Measurements from ENCODE around the gene POMGNT2.

The POMGNT2 gene

DNA sequence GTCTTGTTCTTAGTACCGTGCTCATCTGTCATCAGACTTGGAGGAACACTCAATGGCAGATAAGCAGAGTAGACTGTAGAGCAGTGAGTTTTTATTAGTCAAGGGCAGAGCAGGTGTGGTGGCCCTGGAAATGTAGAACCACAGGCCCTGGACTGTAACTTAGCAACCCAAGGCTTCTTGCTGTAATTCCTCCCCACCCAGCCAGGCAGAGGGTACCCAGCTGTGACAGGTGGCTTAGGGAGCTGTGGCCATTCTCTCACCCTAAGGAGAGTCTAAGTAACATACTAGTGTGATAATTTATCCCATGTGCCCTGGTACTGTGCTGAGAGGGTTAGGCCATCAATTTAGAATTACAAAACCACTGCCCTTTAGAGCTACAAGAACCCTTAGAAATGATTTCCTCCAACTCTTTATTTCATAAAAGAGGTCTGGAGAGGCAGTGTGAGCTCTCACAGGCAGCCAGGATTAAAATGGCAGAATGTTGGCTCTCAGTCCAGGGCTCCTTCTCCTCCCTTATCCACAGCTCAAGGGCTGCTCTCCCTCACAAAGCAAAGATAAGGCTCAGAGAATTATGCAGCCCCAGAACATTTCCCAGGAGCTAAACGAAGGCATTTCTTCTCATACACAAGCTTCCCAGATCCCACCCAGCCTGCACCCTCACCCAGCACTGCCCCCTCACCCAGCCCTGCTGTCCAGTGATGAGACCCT is 3.0 kb downstream of the POMGNT2 start:
- no peak for DNase-seq

DNA sequence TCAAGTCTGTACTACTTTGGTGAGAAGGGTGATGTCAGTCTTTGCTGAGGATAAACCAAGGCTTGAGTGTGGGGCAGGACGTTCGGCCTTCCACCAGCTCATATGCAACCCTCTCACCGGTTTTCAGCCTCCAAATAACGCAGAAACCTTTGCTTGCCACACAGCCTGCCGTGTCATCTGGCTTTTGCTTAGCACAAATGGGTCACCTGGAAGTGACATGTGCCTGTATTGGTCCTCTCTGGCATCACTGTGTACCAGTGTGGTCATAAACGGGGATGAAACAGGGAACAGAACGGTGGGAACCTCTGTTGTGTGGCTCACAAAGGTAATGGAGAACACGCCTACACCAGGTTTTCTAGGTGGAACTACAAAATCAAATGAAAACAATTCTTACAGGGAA is 7.1 kb downstream of the POMGNT2 start:
- no peak for DNase-seq

DNA sequence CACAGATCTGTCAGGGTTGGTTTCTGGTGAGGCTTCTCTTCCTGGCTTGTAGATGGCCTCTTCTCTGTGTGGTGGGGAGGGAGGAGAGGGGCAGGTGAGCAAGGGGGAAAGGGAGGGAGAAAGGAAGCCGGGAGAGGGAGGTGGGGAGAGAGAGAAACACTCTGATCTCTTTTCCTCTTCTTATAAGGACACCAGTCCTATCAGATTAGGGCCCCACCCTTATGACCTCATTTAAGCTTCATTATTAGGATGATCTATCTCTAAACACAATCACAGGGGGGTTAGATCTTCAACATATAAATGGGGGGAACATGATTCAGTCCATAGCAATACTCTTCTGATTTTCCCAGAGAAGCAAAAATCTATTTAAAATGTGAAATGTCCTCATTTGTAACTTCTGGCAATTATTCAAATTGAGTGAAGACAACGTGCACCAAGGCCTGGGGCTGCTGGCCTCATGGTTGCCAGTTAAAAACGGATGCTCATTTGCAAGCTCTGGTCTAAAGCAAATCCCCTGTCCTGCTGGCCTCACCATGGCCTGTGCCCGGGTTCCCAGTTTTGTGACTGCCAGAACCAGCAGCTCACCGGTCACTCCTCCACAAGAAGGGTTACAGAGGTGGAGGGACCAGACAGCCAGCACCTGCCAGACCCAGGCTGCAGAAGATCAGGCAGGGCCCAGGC is 8.3 kb downstream of the POMGNT2 start:
- DNase-seq = no peak

DNA sequence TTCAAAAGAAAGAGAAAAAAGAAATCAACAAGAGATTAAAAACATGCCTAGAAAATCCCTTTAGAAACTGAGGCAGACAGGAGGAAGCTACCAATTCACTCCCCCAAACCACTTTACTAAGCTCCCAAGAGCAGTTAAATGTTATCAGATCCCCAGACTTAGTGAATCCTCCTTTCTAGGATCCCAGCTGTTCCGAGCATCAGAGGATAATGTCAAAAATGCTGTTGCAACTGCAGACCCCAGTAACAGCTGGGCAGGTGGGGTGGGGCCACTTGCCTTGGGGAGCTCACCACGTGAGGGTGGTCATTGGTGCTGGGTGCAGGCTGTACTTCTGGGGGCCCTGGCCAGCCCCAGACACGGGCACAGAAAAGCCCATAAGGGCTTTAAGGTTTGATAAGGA is 9.1 kb downstream of the POMGNT2 start:
- DNase-seq = no peak

DNA sequence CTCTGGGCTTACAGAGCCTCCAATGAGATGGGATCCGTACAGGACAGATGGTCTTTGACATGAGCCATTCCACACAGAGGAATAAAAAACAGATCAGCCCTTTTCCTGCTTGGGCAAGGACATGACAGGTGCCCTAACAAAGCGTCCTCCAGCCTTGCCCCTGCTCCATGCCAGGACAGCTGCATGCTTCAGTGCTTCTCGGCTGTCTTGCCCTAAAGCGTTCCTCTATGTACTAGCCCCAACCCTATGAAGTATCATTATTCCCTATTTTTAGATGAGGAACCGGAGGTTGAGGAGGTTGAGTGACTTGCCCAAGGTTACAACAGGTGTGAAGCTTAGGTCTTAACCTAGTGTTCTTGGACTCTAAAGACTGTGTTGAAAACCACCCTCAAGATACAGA is 10.5 kb downstream of the POMGNT2 start:
- DNase-seq = no peak

DNA sequence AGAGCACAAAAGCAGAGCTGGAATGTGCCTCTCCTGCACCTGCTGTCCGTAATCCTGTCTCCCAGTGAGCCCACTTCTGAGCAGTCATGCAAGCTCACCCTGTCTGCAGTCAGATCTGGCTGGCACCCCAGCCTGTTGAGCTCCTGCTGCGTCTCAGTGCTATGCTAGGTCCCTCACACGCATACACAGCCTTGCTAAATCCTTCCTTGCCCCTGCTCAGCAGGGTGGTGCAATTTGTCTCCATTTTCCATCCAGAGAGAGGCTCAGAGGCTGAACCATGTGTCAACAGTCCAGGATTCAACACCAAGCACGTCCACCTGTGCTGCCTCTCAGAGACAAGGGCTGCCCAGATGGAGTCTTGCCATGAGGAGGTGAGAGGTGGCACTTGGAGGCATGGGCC is 11.0 kb downstream of the POMGNT2 start:
- DNase-seq = no peak

DNA sequence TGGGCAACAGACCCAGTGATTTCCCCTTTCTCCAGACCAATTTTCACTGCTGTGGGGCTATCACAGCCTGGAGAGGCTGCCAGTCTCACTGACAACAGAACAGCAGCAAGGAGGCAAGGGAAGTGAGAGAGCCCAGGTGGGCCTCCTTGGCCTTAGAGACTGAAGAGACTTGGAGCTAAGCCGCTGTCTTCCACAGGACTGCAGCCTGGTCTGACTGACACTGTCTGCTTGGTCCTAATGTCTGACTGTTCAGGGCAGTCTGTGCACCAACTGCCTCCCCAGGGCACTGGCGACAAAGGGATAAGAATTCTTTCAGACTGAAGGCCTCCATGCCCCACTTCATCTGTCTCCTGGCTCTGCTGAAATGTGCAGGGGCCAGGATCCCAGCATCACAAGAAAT is 11.5 kb downstream of the POMGNT2 start:
- DNase-seq = no peak

DNA sequence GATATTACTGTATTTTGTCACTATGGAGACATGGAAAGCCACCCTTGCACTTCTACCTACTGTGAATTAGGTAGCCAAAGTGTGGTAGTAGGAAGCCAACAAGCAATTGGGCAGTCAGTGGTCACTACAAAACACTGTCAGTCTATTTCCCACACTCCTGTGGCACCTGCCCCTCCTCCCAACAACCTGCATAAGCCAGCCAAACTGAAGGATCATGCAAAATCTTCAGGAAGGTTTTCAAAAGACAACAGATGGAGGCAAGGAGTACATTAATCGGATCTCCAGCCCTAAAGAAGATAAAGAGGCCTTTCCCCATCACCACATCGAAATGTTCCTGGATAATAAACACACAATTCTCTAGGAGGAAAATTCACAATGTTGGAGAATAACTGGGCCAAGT is 11.9 kb downstream of the POMGNT2 start:
- no peak for DNase-seq

DNA sequence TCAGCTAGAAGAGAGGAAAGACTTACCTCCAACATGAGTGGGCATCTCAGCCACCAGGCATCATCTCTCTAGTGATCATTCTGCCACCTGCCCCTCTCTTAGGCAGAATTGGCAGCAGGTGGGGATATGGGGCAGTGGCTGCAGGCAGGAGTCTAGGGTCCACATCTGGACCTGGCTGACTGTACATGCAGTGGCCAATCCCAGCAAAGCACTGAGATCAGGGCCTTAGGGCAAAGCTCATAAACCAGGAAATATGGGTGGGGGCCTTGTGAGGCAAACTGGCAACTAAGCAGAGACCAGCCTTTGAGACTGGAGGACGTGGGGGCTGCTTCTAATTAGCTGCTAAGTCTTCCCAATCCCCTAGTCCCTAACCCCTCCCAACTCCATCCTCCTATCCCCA is 12.9 kb downstream of the POMGNT2 start:
- DNase-seq = no peak

DNA sequence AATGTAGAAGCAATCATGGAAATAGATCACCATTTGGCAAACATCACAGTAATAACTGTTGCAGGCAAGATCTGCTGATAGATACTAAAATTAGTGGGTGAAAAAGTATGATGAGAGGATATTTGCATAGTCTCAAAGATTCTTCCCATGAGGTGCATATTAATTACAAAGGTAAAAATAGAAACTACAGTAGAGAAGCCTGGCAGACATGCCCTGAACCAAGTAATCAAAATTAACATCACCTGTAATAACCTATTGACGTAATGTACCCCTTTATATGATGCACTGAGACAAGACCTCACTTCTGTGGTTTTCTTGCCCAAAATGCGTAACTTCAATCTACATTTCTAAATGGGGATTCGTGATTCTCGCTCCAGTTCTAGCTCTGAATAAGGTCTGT is 14.4 kb downstream of the POMGNT2 start:
- DNase-seq = no peak

DNA sequence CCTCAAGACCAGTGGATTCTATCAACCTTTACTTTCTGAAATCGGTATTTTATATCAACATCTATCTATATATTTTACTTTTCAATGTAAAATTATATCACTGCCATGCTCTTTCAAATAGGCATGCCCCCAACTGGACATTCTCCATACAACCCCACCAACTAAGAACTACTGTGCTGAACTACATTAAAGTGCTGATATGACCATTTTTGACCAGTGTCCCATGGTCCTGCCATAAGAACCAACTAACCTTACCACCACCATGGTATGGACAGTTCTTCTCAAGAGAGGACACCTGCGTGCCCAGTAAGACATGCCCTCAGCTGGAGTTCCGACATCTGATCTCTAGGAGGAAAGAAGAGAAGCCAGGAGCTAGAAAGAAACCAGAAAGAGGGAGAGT is 15.6 kb downstream of the POMGNT2 start:
- DNase-seq = no peak

DNA sequence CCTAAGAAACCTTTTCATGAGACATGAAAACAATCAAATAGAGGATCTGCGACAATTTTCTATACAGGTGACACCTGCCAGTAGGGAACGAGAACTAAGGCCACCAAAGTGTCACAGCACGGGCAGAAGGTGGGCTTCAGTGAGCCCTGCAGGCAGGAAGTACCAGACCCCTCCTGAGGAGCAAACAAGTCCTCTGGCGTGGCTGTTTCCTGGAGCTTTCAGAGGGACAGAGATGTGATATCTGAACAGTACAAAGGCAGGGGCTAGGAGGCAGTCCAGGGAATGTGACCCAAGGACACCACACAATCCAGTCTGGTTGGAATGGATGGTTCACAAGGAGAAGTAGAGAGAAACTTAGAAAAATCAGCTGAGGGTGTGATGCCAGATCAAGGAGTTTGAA is 16.8 kb downstream of the POMGNT2 start:
- DNase-seq = no peak

DNA sequence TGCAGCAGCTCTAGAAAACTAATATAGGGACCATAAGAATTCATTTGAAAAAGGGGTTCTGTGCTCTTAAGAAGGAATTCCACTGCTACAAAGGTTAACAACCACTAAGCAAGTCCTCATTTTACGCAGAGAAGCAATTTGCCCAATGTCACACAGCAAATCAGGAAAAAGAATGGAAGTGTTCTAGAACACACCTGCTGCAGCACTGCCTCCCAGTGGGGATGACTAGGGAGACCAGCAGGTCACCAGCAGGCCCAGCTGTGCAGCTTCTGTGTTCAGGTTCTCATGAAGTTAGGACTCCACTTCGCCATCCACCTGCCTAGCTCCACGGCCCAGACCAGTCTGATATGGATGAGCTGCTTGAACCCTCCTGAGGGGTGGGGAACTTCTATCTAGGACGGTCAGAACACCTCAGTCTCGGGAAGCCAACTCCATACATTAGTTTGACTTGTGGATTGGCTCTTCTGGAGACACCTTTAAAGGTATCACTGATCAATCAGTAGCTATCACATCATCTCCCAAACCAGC is 18.6 kb downstream of the POMGNT2 start:
- no peak for DNase-seq

DNA sequence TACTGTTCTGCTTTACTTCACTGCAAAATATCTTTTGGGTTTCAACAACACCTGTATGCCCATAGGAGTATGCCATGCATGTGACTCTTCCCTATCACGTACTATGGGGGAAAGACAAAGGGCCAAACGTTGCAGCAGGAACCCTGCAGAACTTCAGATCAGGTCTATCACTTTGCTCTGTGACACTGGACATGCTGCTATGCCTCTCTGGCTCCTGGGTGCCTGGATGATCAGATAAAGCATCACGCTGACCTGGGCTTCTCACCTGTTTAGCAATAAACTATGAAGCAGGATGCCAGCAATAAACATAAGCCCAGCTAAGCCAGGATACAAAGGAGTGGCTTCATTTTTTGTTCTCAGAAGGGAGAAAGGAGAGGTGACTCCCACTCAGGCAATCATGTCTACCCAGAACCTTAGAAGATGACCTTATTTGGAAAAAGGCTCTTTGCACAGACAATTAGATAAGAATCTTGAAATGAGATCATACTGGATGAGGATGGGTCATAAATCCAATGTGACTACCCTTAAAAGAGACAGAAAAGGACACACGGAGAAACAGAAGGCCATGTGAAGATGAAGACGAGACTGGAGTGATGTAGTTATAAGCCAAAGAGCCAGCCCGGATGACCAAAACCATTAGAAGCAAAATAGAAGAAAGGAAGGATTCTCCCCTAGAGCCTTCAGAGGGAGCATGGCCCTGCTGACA is 19.3 kb downstream of the POMGNT2 start:
- DNase-seq = no peak

DNA sequence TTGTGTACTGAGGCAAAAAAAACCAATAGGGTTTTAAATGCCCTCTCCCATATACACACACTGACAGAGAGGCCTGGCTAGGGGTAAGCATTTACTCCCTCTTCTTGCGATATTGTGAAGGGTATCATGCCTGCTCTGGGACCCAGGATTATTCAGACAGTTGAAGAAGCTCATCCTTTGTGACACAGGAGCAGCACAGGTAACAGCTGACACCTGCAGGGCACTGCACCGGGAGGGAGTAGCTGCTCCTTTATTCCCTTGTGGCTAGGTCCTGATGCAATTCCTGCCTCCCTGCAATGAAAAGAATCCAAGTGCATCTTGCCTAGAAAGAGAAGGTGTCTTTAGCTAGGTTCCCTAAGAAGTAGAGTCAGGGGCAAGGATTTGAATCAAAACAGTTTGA is 23.4 kb downstream of the POMGNT2 start:
- no peak for DNase-seq

DNA sequence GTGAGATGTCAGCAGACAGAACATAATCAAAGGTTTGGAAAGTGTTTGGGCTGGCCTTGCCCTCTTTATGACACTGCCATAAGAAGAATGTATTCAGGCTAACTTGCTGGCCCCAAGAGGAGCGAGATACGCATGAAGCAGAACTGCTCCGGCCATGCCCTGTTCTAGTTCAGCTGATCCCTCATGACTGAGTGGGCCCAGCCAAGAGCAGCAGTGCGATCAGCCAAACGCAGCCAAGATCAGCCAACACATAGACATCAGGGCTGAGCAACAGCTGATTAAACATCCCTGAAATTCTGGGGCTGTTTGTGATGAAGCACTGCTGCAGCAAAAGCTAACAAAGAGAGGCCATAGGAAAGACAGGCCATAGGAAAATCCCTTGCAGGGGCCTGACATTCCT is 24.1 kb downstream of the POMGNT2 start:
- DNase-seq = no peak

DNA sequence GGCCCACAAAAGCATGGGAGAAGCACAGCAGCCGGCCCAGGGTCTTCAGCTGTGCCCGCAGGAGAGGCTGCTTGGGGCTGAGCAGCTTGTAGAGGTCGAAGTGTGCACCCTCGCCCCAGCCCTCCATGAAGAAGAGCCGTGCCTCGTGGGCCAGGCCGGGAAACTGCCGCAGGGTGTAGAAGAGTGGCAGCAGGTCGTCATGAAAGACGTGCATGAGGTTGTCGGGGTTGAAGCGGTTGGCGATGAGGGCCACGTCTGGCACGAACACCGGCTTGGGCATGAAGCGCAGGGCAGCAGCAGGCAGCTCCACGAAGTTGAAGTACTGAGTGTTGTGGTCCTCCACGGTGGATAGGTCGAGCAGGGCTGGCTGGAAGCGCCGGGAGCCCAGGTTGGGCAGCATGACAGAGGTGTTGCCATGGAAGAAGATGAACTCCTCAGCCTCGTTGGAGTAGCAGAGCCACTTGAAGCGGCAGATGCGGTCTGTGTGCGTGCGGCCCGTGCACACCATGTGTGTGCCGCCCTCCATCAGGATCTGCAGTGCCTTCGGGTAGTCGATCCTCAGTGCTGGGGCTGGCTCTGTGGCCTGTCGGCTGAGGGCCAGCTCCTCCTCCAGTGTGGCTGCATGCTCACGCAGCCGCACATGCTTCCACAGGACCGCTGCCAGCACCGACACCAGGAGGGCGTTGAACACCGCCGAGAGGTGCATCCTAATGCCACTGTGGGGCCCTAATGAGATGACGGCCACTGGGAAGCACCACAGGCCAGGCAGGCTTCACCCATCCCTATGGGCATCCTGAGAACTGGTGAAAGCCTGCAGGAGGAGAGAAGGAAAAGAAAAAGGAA is 24.9 kb downstream of the POMGNT2 start:
- no peak for DNase-seq

DNA sequence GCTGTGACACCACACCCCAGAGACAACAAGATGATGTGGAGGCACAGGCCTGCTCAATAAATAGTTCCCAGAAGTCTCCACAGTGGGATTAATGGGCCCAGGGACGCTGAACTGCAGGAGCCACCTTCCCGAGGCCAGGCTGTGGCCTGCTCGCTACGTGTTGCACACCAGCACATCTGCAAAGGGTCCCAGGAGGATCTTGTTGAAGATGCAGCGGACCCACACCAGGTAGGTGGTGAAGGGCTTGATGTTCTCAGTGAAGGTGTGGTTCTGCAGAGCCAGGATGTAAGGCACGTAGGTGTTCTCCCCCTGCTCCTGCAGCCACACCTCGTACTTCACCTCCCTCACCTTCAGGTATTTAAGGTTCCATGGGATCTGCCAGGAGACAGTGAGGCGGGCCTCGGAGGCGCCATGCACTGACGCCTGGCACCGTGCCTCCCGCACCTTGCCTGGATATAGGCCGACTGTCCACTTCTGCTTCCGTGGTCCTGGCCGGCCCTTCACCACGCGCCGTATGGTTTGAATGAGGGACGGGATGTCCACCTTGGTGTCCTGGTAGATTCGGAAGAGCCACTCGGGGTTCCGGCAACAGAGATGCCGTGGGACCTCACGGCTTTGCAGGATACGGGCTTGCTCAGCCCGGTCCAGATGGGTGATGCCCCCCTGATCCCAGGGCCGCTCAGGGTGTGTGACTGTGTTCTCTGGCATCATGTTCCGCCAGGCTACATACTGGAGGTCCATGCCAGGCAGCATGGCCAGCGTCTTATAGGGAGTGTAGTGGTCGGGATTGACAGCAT is 26.1 kb downstream of the POMGNT2 start:
- no peak for DNase-seq

DNA sequence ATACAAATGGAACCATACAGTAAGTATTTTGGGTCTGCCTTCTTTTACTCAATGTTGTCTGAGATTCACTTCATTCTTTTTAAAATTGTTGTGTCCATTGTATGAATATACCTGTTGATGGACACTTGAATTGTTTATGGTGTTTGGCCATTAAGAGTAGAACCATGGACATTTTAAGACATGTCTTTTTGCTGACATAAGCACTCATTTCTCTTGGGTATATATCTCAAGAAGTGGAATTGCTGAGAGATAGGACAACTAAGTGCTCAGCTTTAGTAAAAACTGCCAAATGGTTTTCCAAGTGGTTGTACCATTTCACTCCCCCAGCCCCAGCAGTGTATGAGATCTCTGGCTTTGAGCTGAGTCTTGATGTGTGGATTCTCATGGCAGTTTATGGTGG is 28.2 kb downstream of the POMGNT2 start:
- no peak for DNase-seq

DNA sequence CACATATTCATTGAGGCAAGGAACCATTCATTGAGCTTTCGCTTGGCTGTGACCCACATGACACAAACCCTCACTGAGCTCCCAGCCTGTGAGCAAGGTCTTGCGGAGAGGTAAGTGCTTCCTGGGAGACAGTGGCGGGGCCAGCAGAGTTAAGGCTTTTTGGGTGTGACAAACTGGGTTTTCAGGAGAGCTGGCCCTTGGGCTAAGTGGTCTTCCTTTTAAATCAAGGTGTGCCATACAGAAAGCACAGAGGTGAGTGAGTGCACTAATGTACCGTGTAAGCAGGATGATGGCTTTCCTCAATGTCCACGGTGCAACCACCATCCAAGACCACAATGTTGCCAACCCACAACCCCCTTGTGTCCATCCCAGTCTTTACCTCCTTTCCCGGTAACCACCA is 28.6 kb downstream of the POMGNT2 start:
- no peak for DNase-seq

DNA sequence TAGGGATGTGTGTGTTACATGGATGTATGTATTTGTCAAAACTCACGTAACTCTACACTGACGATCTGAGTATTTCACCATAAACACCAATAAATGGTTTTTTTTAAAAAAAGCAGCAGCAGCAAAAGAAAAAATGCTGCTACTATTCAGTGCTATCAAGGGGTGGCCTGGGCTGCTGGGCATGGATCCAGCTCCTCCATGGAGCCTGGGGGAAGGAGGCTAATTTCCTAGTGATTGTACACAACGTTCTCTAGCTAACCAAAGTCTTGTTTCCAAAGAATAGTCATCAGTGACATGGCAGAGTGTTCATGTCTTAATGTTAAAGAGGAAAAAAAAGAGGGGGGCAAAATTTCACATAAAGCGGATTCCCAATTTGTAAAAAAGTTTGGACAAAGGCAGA is 29.0 kb downstream of the POMGNT2 start:
- DNase-seq = no peak
